Measurements from ENCODE around the gene FLRT2.

Gene FLRT2

DNA sequence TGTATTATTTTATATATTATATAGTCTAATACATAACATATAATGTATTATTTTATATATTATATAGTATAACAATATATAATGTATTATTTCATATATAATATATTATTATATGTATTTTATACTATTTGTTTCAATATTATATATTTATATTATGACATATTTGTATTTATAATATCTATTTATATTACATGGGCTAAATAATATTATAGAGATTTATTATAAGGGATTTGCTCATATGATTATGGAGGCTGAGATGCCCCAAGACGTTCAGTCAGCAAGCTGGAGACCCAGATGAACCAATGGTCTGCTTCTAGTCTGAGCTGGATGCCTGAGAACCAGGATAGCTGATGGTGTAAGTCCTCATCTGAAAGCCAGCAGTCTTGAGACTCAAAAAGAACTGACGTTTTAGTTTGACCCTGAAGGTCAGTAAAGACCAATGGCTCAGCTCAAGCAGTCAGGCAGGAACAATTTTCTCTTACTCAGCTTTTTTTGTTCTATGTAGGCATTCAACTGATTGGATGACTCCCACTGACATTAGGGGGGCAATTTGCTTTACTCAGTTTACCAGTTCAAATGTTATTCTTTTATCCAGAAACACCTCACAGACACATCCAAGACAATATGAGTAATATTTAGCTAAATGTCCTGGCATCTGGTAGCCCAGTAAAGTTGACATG is 130.4 kb downstream of the FLRT2 start:
- no peak for DNase-seq (ENCODE audit: low read depth)
- H3K4me3 ChIP-seq (ENCODE audit: low read length) = no peak overlapping the region
- TF ChIP-seq, protein P1, sequence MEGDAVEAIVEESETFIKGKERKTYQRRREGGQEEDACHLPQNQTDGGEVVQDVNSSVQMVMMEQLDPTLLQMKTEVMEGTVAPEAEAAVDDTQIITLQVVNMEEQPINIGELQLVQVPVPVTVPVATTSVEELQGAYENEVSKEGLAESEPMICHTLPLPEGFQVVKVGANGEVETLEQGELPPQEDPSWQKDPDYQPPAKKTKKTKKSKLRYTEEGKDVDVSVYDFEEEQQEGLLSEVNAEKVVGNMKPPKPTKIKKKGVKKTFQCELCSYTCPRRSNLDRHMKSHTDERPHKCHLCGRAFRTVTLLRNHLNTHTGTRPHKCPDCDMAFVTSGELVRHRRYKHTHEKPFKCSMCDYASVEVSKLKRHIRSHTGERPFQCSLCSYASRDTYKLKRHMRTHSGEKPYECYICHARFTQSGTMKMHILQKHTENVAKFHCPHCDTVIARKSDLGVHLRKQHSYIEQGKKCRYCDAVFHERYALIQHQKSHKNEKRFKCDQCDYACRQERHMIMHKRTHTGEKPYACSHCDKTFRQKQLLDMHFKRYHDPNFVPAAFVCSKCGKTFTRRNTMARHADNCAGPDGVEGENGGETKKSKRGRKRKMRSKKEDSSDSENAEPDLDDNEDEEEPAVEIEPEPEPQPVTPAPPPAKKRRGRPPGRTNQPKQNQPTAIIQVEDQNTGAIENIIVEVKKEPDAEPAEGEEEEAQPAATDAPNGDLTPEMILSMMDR (IDR thresholded peaks at IDR 0.05; ENCODE audit: insufficient read depth, low read depth, low read length, missing control alignments) = no peak

DNA sequence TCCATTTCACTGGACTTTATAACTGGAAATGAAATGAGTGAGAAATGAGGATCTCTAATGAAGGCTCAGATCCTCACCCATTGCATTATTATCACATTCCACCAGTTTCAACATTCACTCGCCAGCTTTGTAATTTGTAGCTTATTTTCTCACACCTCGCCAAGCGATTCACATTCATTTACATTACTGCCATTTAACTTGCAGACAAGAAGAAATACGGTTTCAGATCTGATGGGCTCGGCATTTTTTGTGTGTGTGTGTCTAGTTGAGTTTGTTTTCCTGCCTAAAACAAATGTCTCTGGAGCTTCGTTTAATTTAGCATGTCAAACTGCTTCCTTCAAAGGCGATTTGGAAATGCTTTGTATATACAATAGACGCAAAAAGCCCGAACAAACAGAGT is 132.2 kb downstream of the FLRT2 start:
- TF ChIP-seq, protein P1 (IDR thresholded peaks at IDR 0.05; ENCODE audit: insufficient read depth, low read depth, low read length, missing control alignments) = no peak
- no peak overlapping the region for H3K4me3 ChIP-seq (ENCODE audit: low read length)
- DNase-seq (ENCODE audit: low read depth) = no peak

DNA sequence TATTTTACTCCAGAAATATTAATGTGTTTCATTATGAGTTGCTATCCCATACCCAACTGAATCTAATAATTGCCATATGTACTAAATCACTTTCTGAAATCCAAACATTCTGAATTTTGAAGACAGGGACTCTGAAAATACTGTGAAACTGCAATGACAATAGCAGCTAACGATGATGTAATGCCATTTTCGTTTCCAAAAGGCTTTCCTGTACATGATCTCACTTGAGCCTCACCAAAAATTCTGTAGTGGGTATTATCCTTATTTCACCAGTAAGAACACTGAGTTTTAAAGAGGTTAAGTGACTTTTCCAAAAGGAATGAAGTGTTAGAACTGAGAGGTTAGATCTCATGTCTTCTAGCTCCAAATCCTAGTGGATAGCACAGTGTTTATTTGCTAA is 133.3 kb downstream of the FLRT2 start:
- H3K4me3 ChIP-seq (ENCODE audit: low read length) = no peak overlapping the region
- TF ChIP-seq, protein P1 (IDR thresholded peaks at IDR 0.05; ENCODE audit: insufficient read depth, low read depth, low read length, missing control alignments) = no peak
- DNase-seq (ENCODE audit: low read depth) = no peak

DNA sequence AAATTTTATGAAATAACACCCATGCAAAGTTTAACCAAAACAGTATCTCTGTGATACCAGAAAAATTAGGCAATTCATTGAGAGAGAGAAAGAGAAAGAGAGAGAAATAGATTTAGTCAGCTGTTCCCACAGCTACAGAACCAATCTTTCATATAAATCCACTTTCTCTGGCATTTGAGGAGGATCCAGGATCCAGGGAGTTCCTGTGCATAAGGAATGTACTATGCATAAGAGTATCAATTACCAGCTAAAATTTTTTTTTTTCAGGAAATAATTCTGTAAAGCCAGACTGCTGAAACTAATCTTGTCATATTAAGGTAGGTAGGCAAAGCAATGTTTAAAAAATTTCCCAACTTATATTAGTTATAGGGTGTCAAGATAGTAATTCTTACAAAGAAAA is 133.7 kb downstream of the FLRT2 start:
- TF ChIP-seq, protein P1 (IDR thresholded peaks at IDR 0.05; ENCODE audit: insufficient read depth, low read depth, low read length, missing control alignments) = no peak
- no peak overlapping the region for H3K4me3 ChIP-seq (ENCODE audit: low read length)
- DNase-seq (ENCODE audit: low read depth) = no peak

DNA sequence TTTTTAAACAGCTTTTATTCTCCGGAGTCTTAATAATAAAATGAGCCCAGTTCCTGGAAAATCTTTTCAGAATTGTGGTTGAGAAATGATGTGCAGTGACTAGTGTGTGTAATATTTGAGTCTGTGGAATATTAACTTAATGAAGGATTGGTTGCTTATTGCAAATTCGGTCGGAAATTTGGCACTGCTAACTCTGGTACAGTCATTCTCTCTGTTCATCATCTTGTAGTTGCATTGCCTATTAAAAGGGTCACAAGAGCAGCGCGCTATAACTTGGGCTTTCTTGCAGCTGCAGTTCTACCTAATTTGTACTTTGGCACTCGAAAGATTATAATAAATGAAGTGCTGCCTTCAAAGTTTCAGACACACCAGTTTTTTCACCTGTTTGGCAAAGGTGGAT is 146.0 kb downstream of the FLRT2 start:
- TF ChIP-seq, protein P1 (IDR thresholded peaks at IDR 0.05; ENCODE audit: insufficient read depth, low read depth, low read length, missing control alignments) = no peak
- no peak overlapping the region for H3K4me3 ChIP-seq (ENCODE audit: low read length)
- no peak for DNase-seq (ENCODE audit: low read depth)

DNA sequence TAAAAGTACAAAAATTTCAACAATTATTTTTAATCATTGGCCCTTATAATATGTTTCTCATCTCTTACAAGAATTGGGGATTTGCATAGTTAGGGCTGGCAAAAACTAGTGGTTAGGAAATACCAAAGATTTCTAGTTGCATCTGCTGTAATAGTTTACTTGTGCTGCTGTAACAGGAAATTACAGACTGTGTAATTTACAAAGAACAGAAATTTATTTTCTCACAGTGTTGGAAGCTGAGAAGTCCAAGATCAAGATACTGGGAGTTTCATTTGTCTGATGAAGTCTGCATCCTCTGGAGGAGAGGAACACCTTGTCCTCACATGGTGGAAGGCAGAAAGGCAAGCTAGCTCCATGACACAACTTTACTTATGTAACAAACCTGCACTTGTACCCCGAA is 157.0 kb downstream of the FLRT2 start:
- no peak overlapping the region for H3K4me3 ChIP-seq (ENCODE audit: low read length)

More for the DNA sequence above, 157.0 kb downstream of the FLRT2 start:
- TF ChIP-seq, protein P1 (IDR thresholded peaks at IDR 0.05; ENCODE audit: insufficient read depth, low read depth, low read length, missing control alignments) = no peak
- DNase-seq (ENCODE audit: low read depth) = no peak

Measured in epithelial cell of esophagus (primary cell).